Activated CD8-positive, alpha-beta T cell treated with anti-CD3 and anti-CD28 coated beads for 36 hours (primary cell): ENCODE data around the gene COX7B2. TPM values are rescaled to one million over a fixed set of nuclear protein-coding genes. Genes with fewer than 3 reads are reported as not detected.

ENCODE experiments used
- ATAC-seq: fragments of 200-7000 bp; cut with Tn5 transposase; one replicate; pipeline ENCODE4 v1.10.0; 2021; ENCODE audit warnings: mild to moderate bottlenecking, moderate library complexity
- CTCF ChIA-PET: fragments of 350-600 bp; sonication (Branson Sonifier 250); formaldehyde crosslinking; loops from one replicate; lab custom pipeline; 2021; ENCODE audit warnings: antibody characterized with exemption; lab: Charles Lee
- POLR2A ChIA-PET: fragments of 350-600 bp; sonication (Branson Sonifier 250); formaldehyde crosslinking; loops from one replicate; lab custom pipeline; 2021; ENCODE audit warnings: antibody characterized with exemption; lab: Charles Lee
- DNase-seq: peaks from one replicate; pipeline ENCODE4 v3.0.0-alpha.2; 2020
- H3K27ac Mint-ChIP-seq: one replicate; pipeline ENCODE4 v1.8.0; 2021; ENCODE audit warnings: mild to moderate bottlenecking, mixed read lengths
- H3K27me3 Mint-ChIP-seq: one replicate; pipeline ENCODE4 v1.8.0; 2021; ENCODE audit warnings: mixed read lengths
- H3K36me3 Mint-ChIP-seq: one replicate; pipeline ENCODE4 v1.8.0; 2021; ENCODE audit warnings: low read depth, mixed read lengths
- H3K4me1 Mint-ChIP-seq: one replicate; pipeline ENCODE4 v1.8.0; 2021; ENCODE audit warnings: low read depth, mixed read lengths
- H3K4me3 Mint-ChIP-seq: one replicate; pipeline ENCODE4 v1.8.0; 2021; ENCODE audit warnings: mild to moderate bottlenecking, moderate library complexity, mixed read lengths
- H3K9me3 Mint-ChIP-seq: one replicate; pipeline ENCODE4 v1.8.0; 2021; ENCODE audit warnings: mixed read lengths
- CTCF ChIP-seq: fragments of 200-600 bp; IDR thresholded peaks from one replicate; pipeline ENCODE4 v1.8.0; 2022; ENCODE audit warnings: antibody characterized with exemption, mild to moderate bottlenecking
- intact Hi-C: fragments of 100-400 bp; cut with micrococcal nuclease; formaldehyde crosslinking; loops from one replicate; pipeline ENCODE4 v1.10.0; 2022
- total RNA-seq, 2 experiments: library from RNA; stranded (reverse); gene quantifications; one replicate each; pipeline ENCODE4 v1.2.3, GENCODE V29; 2021

The COX7B2 gene
- total RNA-seq, 2 experiments from 2014 or later = not detected

- ATAC-seq (peak; percentile 53), DNase-seq (peak; percentile 43)
- intact Hi-C loops = loop anchor here (2.0 to 10.0 kb wide), 2 partner anchors 101 to 453 kb away; no protein-coding TSS in a partner anchor
- Mint-ChIP-seq H3K27ac (no peak overlapping the region), H3K4me3 (no peak overlapping the region), H3K4me1 (no peaks in the 10 kb centered on the region), H3K27me3 (peaks cover 3% of the 10 kb centered on the region), H3K9me3 (no peaks in the 10 kb centered on the region), H3K36me3 (no peaks in the 10 kb centered on the region)
- CTCF ChIA-PET = interaction anchor here (0.7 to 1.9 kb wide), 9 partner anchors 10 to 191 kb away, joined by 3 to 9 read pairs (median 4); no protein-coding TSS in a partner anchor
- TF ChIP-seq CTCF = peak; percentile 52
- POLR2A ChIA-PET = no interaction called here
These were observed 22.9 kb upstream of the COX7B2 start for GRCh38 chr4:46931981-46932380.

GRCh38 chr4:46930891-46931290, 21.8 kb upstream of the COX7B2 start:
- TF ChIP-seq CTCF = no peak
- CTCF ChIA-PET = interaction anchor here (1.2 to 1.9 kb wide), 4 partner anchors 9 to 102 kb away, joined by 3 to 9 read pairs (median 4); no protein-coding TSS in a partner anchor
- POLR2A ChIA-PET = no interaction called here
- no peak overlapping the region for H3K27ac Mint-ChIP-seq
- H3K27me3 Mint-ChIP-seq = peaks cover 3% of the 10 kb centered on the region
- no peaks in the 10 kb centered on the region for H3K36me3 Mint-ChIP-seq
- no peaks in the 10 kb centered on the region for H3K4me1 Mint-ChIP-seq
- H3K9me3 Mint-ChIP-seq = no peaks in the 10 kb centered on the region
- DNase-seq = no peak
- intact Hi-C loops = loop anchor here (10.0 kb wide), 1 partner anchor 454 kb away; no protein-coding TSS in a partner anchor
- ATAC-seq = no peak
- H3K4me3 Mint-ChIP-seq = no peak overlapping the region

- intact Hi-C loops = no loop called here
- ChIA-PET POLR2A (no interaction called here), CTCF (no interaction called here)
- Mint-ChIP-seq H3K27ac (no peak overlapping the region), H3K9me3 (no peaks in the 10 kb centered on the region), H3K4me3 (no peak overlapping the region), H3K36me3 (no peaks in the 10 kb centered on the region), H3K27me3 (peaks cover 3% of the 10 kb centered on the region), H3K4me1 (no peaks in the 10 kb centered on the region)
- DNase-seq (no peak), ATAC-seq (no peak)
- no peak for TF ChIP-seq CTCF
These were observed 18.2 kb upstream of the COX7B2 start for GRCh38 chr4:46927201-46927600.

GRCh38 chr4:46924789-46925529, 15.9 kb upstream of the COX7B2 start:
- Mint-ChIP-seq H3K27ac (no peak overlapping the region), H3K36me3 (no peaks in the 10 kb centered on the region), H3K27me3 (peaks cover 2% of the 10 kb centered on the region), H3K4me3 (no peak overlapping the region), H3K4me1 (no peaks in the 10 kb centered on the region), H3K9me3 (no peaks in the 10 kb centered on the region)
- CTCF ChIA-PET = no interaction called here
- no peak for DNase-seq
- no peak for TF ChIP-seq CTCF
- intact Hi-C loops = no loop called here
- no peak for ATAC-seq
- POLR2A ChIA-PET = no interaction called here

GRCh38 chr4:46922205-46922604, 13.2 kb upstream of the COX7B2 start:
- Mint-ChIP-seq H3K4me3 (no peak overlapping the region), H3K27me3 (no peaks in the 10 kb centered on the region), H3K9me3 (no peaks in the 10 kb centered on the region), H3K27ac (no peak overlapping the region), H3K36me3 (no peaks in the 10 kb centered on the region), H3K4me1 (no peaks in the 10 kb centered on the region)
- intact Hi-C loops = no loop called here
- no peak for TF ChIP-seq CTCF
- ChIA-PET POLR2A (no interaction called here), CTCF (interaction anchor here (0.7 kb wide), 1 partner anchor 9 kb away, joined by 3 read pairs; no protein-coding TSS in a partner anchor)
- ATAC-seq (no peak), DNase-seq (no peak)
